ENCODE results near the gene PGAP1. TPM values are rescaled to one million over a fixed set of nuclear protein-coding genes. Genes with fewer than 3 reads are reported as not detected.

Gene PGAP1
- total RNA-seq, 1 donor from 2014 or later: 1.9 TPM

GRCh38 chr2:196963043-196963442 lies 36.5 kb upstream of the PGAP1 start:
- Mint-ChIP-seq H3K36me3 (ENCODE audit: low read depth) (no peaks in the 10 kb centered on the region), H3K27me3 (no peaks in the 10 kb centered on the region), H3K27ac (no peak overlapping the region), H3K9me3 (peaks cover 3% of the 10 kb centered on the region), H3K4me3 (no peak overlapping the region), H3K4me1 (no peaks in the 10 kb centered on the region)
- ATAC-seq (ENCODE audit: low read depth): no peak
- CTCF ChIA-PET: no interaction called here
- POLR2A ChIA-PET: no interaction called here
- TF ChIP-seq CTCF (IDR thresholded peaks at IDR 0.05): no peak
- intact Hi-C loops (cut with micrococcal nuclease): no loop called here
- no peak for DNase-seq

GRCh38 chr2:196962325-196962724 lies 35.8 kb upstream of the PGAP1 start:
- no peaks in the 10 kb centered on the region for H3K27me3 Mint-ChIP-seq
- H3K27ac Mint-ChIP-seq: no peak overlapping the region
- ATAC-seq (ENCODE audit: low read depth) (no peak), DNase-seq (no peak)
- H3K4me1 Mint-ChIP-seq: no peaks in the 10 kb centered on the region
- intact Hi-C loops (cut with micrococcal nuclease): no loop called here
- H3K9me3 Mint-ChIP-seq: no peaks in the 10 kb centered on the region
- no peaks in the 10 kb centered on the region for H3K36me3 Mint-ChIP-seq (ENCODE audit: low read depth)
- H3K4me3 Mint-ChIP-seq: no peak overlapping the region
- POLR2A ChIA-PET: no interaction called here
- no peak for TF ChIP-seq CTCF (IDR thresholded peaks at IDR 0.05)
- CTCF ChIA-PET: no interaction called here

GRCh38 chr2:196961889-196962288 lies 35.4 kb upstream of the PGAP1 start:
- intact Hi-C loops (cut with micrococcal nuclease): no loop called here
- Mint-ChIP-seq H3K36me3 (ENCODE audit: low read depth) (no peaks in the 10 kb centered on the region), H3K27ac (no peak overlapping the region), H3K9me3 (no peaks in the 10 kb centered on the region), H3K27me3 (no peaks in the 10 kb centered on the region), H3K4me1 (no peaks in the 10 kb centered on the region), H3K4me3 (no peak overlapping the region)
- ChIA-PET POLR2A (no interaction called here), CTCF (no interaction called here)
- DNase-seq: no peak
- no peak for ATAC-seq (ENCODE audit: low read depth)
- TF ChIP-seq CTCF (IDR thresholded peaks at IDR 0.05): no peak

- intact Hi-C loops (cut with micrococcal nuclease): no loop called here
- H3K27ac Mint-ChIP-seq: no peak overlapping the region
- ChIA-PET CTCF (no interaction called here), POLR2A (no interaction called here)
- no peak overlapping the region for H3K4me3 Mint-ChIP-seq
- ATAC-seq (ENCODE audit: low read depth): no peak
- TF ChIP-seq CTCF (IDR thresholded peaks at IDR 0.05): no peak
- H3K36me3 Mint-ChIP-seq (ENCODE audit: low read depth): no peaks in the 10 kb centered on the region
- no peaks in the 10 kb centered on the region for H3K9me3 Mint-ChIP-seq
- no peak for DNase-seq
- H3K27me3 Mint-ChIP-seq: no peaks in the 10 kb centered on the region
- H3K4me1 Mint-ChIP-seq: no peaks in the 10 kb centered on the region
These were observed 33.3 kb upstream of the PGAP1 start for GRCh38 chr2:196959734-196960338.

GRCh38 chr2:196959281-196959680 lies 32.8 kb upstream of the PGAP1 start:
- H3K27me3 Mint-ChIP-seq: peaks cover 3% of the 10 kb centered on the region
- no peak overlapping the region for H3K27ac Mint-ChIP-seq
- intact Hi-C loops (cut with micrococcal nuclease): no loop called here
- H3K36me3 Mint-ChIP-seq (ENCODE audit: low read depth): no peaks in the 10 kb centered on the region
- H3K9me3 Mint-ChIP-seq: no peaks in the 10 kb centered on the region
- ChIA-PET POLR2A (no interaction called here), CTCF (no interaction called here)
- ATAC-seq (ENCODE audit: low read depth): no peak
- no peaks in the 10 kb centered on the region for H3K4me1 Mint-ChIP-seq
- H3K4me3 Mint-ChIP-seq: no peak overlapping the region
- no peak for TF ChIP-seq CTCF (IDR thresholded peaks at IDR 0.05)
- no peak for DNase-seq

Data from activated B cell treated with CpG ODN at 0.5 μM for 24 hours (primary cell).